K562 (cell line): ENCODE measurements around the gene RAB26.
"Not testable (repeated sequence)": the region's sequence is repeated elsewhere in the genome, so short reads cannot be mapped to it uniquely, and the experiment has no call there.

Source experiments
- EZH2 ChIP-seq: IDR thresholded peaks from 2 replicates; pipeline ENCODE4 v1.6.1; 2012; ENCODE audit warnings: low read depth, mild to moderate bottlenecking, inconsistent platforms, low read length, borderline replicate concordance
- PHF21A ChIP-seq: fragments of 450-650 bp; IDR thresholded peaks from 2 replicates; pipeline ENCODE4 v1.6.1; 2017; ENCODE audit warnings: low read depth, borderline replicate concordance

GRCh38 chr16:2129890-2130447 is 18.5 kb upstream of the RAB26 start:
- TF ChIP-seq EZH2, PHF21A: not testable (repeated sequence)
